MM.1S (cell line): ENCODE data around the gene FLT1.

Experiments used
- DNase-seq: peaks from one replicate; pipeline ENCODE4 v3.0.0-alpha.2; 2015
- H2AFZ ChIP-seq: fragments of 300-600 bp; sonication (generic); 2 replicates; pipeline ENCODE4 v1.6.0; 2016; ENCODE audit warnings: antibody characterized with exemption, low read length
- H3F3A ChIP-seq: fragments of 300-600 bp; sonication (generic); 2 replicates; pipeline ENCODE4 v1.6.1; 2016; ENCODE audit warnings: mild to moderate bottlenecking, antibody characterized with exemption, low read length, moderate library complexity, mixed read lengths; ENCODE audit not compliant: insufficient read depth
- H3K27ac ChIP-seq: fragments of 300-600 bp; sonication (generic); 2 replicates; pipeline ENCODE4 v1.5.1; 2016; ENCODE audit warnings: mild to moderate bottlenecking, low read length
- H3K27me3 ChIP-seq: fragments of 300-600 bp; sonication (generic); replicated peaks from 2 replicates; pipeline ENCODE4 v1.6.0; 2016; ENCODE audit warnings: low read length; ENCODE audit not compliant: insufficient read depth
- H3K36me3 ChIP-seq: fragments of 300-600 bp; sonication (generic); replicated peaks from 2 replicates; pipeline ENCODE4 v1.6.1; 2016; ENCODE audit warnings: mild to moderate bottlenecking, low read length, mixed read lengths; ENCODE audit not compliant: insufficient read depth
- H3K4me1 ChIP-seq: fragments of 300-600 bp; sonication (generic); 2 replicates; pipeline ENCODE4 v1.6.1; 2016; ENCODE audit warnings: low read length, mixed read lengths
- H3K4me2 ChIP-seq: fragments of 300-600 bp; sonication (generic); 2 replicates; pipeline ENCODE4 v1.6.0; 2016; ENCODE audit warnings: low read depth, low read length
- H3K4me3 ChIP-seq: fragments of 300-600 bp; sonication (generic); 2 replicates; pipeline ENCODE4 v1.5.1; 2016; ENCODE audit warnings: low read length, mixed read lengths
- H3K79me2 ChIP-seq: fragments of 300-600 bp; sonication (generic); 2 replicates; pipeline ENCODE4 v1.6.1; 2016; ENCODE audit warnings: mixed run types, low read length, mixed read lengths
- H3K9ac ChIP-seq: fragments of 300-600 bp; sonication (generic); 2 replicates; pipeline ENCODE4 v1.6.1; 2016; ENCODE audit warnings: low read length, mixed read lengths
- H3K9me2 ChIP-seq: fragments of 300-600 bp; sonication (generic); replicated peaks from 2 replicates; pipeline ENCODE4 v1.6.1; 2016; ENCODE audit warnings: mild to moderate bottlenecking, low read length, mixed read lengths; ENCODE audit not compliant: insufficient read depth
- H3K9me3 ChIP-seq: fragments of 300-600 bp; sonication (generic); replicated peaks from 2 replicates; pipeline ENCODE4 v1.6.1; 2016; ENCODE audit warnings: mild to moderate bottlenecking, low read length, mixed read lengths; ENCODE audit not compliant: insufficient read depth
- H4K20me1 ChIP-seq: fragments of 300-600 bp; sonication (generic); 2 replicates; pipeline ENCODE4 v1.6.1; 2016; ENCODE audit warnings: mild to moderate bottlenecking, low read length, moderate library complexity, mixed read lengths; ENCODE audit not compliant: insufficient read depth
- EZH2 ChIP-seq: fragments of 300-600 bp; sonication (generic); optimal IDR thresholded peaks from 2 replicates; pipeline ENCODE3; 2017; ENCODE audit warnings: low read depth, mild to moderate bottlenecking, antibody characterized with exemption, low read length, mixed read lengths
- EZH2phosphoT487 ChIP-seq: fragments of 300-600 bp; sonication (generic); IDR thresholded peaks from 2 replicates; pipeline ENCODE4 v1.6.1; 2018; ENCODE audit warnings: antibody characterized with exemption, low read length
- TF ChIP-seq, protein P1 (sequence below): fragments of 300-600 bp; sonication (generic); IDR thresholded peaks from 2 replicates; pipeline ENCODE4 v1.5.1; 2016; ENCODE audit warnings: antibody characterized with exemption, low read length, mixed read lengths

Gene FLT1

DNA sequence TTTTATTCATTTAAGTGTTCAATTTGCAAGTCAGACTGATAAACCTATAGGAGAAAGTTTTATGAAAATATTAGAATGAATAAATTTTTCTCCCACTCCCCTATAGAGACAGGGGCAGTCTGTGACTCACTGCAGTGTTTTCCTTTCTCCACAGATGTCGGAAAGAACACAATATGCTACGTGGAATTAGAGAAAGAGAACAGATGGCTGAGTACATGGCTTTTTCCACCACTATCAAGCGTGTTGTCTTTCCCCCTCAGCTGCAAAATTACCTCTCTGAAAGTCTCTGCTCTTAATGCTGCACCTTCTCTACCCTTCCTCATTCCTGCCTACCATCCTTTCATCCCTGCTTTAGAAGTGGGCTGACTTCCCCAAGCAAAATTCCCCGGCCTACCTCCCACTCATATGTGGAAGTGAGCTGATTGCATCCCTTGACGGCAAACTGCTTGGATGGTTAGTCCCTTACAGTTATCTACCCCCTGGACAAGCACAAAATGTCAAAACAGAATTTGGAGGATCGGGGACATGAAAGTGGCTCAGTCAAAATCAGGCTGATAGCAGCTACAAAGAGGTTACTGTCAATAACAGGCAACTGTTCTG, 30.0 kb downstream of the FLT1 start:
- Histone ChIP-seq H3K79me2 (no peaks in the 10 kb centered on the region), H2AFZ (no peak overlapping the region), H3K9me3 (no peaks in the 10 kb centered on the region), H3F3A (no peaks in the 10 kb centered on the region), H3K36me3 (no peaks in the 10 kb centered on the region), H3K27me3 (no peaks in the 10 kb centered on the region), H3K4me1 (no peaks in the 10 kb centered on the region), H3K4me2 (no peak overlapping the region), H3K4me3 (no peak overlapping the region), H4K20me1 (no peaks in the 10 kb centered on the region), H3K9ac (no peak overlapping the region), H3K9me2 (no peaks in the 10 kb centered on the region), H3K27ac (no peak overlapping the region)
- TF ChIP-seq EZH2, result no peak
- TF ChIP-seq EZH2phosphoT487, result no peak
- TF ChIP-seq, protein P1, sequence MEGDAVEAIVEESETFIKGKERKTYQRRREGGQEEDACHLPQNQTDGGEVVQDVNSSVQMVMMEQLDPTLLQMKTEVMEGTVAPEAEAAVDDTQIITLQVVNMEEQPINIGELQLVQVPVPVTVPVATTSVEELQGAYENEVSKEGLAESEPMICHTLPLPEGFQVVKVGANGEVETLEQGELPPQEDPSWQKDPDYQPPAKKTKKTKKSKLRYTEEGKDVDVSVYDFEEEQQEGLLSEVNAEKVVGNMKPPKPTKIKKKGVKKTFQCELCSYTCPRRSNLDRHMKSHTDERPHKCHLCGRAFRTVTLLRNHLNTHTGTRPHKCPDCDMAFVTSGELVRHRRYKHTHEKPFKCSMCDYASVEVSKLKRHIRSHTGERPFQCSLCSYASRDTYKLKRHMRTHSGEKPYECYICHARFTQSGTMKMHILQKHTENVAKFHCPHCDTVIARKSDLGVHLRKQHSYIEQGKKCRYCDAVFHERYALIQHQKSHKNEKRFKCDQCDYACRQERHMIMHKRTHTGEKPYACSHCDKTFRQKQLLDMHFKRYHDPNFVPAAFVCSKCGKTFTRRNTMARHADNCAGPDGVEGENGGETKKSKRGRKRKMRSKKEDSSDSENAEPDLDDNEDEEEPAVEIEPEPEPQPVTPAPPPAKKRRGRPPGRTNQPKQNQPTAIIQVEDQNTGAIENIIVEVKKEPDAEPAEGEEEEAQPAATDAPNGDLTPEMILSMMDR, result no peak
- no peak for DNase-seq

DNA sequence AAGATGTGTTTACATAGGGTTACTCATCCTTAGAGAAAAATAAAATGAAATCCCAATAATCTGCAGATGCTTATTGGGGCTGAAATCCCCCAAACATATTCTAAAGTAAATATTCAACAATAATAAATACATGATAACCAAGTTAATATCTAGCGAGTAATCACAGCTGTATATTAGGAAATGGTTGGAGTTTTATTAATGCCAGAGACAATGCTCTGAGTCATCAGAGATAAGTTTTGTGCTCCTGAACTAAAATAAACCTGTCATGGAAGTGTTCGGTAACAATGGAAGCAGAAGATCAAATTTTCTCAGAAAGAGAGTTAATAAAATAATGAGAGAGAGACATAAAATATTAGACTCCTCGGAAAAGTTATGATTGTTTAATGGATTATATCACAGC, 31.4 kb downstream of the FLT1 start:
- Histone ChIP-seq H3K4me3 (no peak overlapping the region), H3K9ac (no peak overlapping the region), H3K4me2 (no peak overlapping the region), H3K79me2 (no peaks in the 10 kb centered on the region), H3K36me3 (no peaks in the 10 kb centered on the region), H3K27ac (no peak overlapping the region), H3K9me3 (no peaks in the 10 kb centered on the region), H2AFZ (no peak overlapping the region), H3K4me1 (no peaks in the 10 kb centered on the region), H3K9me2 (no peaks in the 10 kb centered on the region), H3K27me3 (no peaks in the 10 kb centered on the region), H3F3A (no peaks in the 10 kb centered on the region), H4K20me1 (no peaks in the 10 kb centered on the region)
- no peak for TF ChIP-seq EZH2
- TF ChIP-seq EZH2phosphoT487, result no peak
- TF ChIP-seq, protein P1, result no peak
- no peak for DNase-seq

DNA sequence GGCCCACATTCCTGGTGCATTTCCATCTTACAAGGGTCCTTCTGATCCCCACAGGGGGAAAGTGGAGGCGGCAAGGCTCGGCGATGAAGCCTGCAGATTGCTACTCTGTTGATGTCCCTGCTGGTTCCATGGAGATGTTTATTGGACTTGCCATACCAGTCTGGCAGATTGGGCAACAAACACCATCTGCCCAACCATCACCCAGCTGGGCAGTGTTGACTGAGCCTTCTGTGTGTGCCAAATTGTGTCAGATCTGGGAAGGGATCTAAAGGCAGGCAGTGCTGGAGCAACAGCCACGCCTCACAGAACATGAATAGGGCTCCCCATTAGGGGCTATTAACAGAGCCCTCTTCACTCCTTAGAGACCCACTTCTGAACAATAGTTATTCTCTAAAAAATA, 35.0 kb downstream of the FLT1 start:
- no peak overlapping the region for H2AFZ ChIP-seq
- no peaks in the 10 kb centered on the region for H3F3A ChIP-seq
- H3K36me3 ChIP-seq, result no peaks in the 10 kb centered on the region
- H3K79me2 ChIP-seq, result no peaks in the 10 kb centered on the region
- TF ChIP-seq EZH2, result no peak
- TF ChIP-seq, protein P1, result no peak
- no peak for TF ChIP-seq EZH2phosphoT487
- no peaks in the 10 kb centered on the region for H3K9me3 ChIP-seq
- DNase-seq, result no peak
- no peak overlapping the region for H3K9ac ChIP-seq
- no peaks in the 10 kb centered on the region for H4K20me1 ChIP-seq
- H3K27me3 ChIP-seq, result no peaks in the 10 kb centered on the region
- no peaks in the 10 kb centered on the region for H3K9me2 ChIP-seq
- no peaks in the 10 kb centered on the region for H3K4me1 ChIP-seq
- H3K4me2 ChIP-seq, result no peak overlapping the region
- no peak overlapping the region for H3K4me3 ChIP-seq
- no peak overlapping the region for H3K27ac ChIP-seq
